WTC11 (cell line): Measurements from ENCODE around the gene CAMTA1. TPM values are rescaled to one million over a fixed set of nuclear protein-coding genes. Genes with fewer than 3 reads are reported as not detected.

ENCODE experiments used
- ATAC-seq: fragments of 200-7000 bp; cut with Tn5 transposase; 2 replicates; pipeline ENCODE4 v1.10.0; 2021; ENCODE audit warnings: mild to moderate bottlenecking, moderate library complexity
- CTCF ChIA-PET: fragments of 300-600 bp; sonication (Branson Sonifier 250); formaldehyde crosslinking; loops from one replicate; lab custom pipeline; 2021; ENCODE audit warnings: antibody characterized with exemption; lab: Charles Lee
- POLR2A ChIA-PET: fragments of 350-600 bp; sonication (Branson Sonifier 250); formaldehyde crosslinking; loops from one replicate; lab custom pipeline; 2021; ENCODE audit warnings: antibody characterized with exemption; lab: Charles Lee
- DNase-seq: peaks from one replicate; pipeline ENCODE4 v3.0.0; 2021; ENCODE audit warnings: low spot score
- H3K27ac Mint-ChIP-seq: 2 replicates; pipeline ENCODE4 v1.8.0; 2021; ENCODE audit warnings: mixed read lengths
- H3K27me3 Mint-ChIP-seq: 2 replicates; pipeline ENCODE4 v1.8.0; 2021; ENCODE audit warnings: low read depth, mild to moderate bottlenecking, moderate library complexity, mixed read lengths
- H3K36me3 Mint-ChIP-seq: 2 replicates; pipeline ENCODE4 v1.8.0; 2021; ENCODE audit warnings: mixed read lengths
- H3K4me1 Mint-ChIP-seq: 2 replicates; pipeline ENCODE4 v1.8.0; 2022; ENCODE audit warnings: mixed read lengths
- H3K4me3 Mint-ChIP-seq: 2 replicates; pipeline ENCODE4 v1.8.0; 2021; ENCODE audit warnings: mild to moderate bottlenecking, moderate library complexity, mixed read lengths
- H3K9me3 Mint-ChIP-seq: 2 replicates; pipeline ENCODE4 v1.8.0; 2021; ENCODE audit warnings: mixed read lengths
- IRF1 ChIP-seq: sonication (generic); formaldehyde crosslinking; IDR thresholded peaks from 2 replicates; pipeline ENCODE4 v1.8.0; 2023; ENCODE audit warnings: missing genetic modification reagents
- JAZF1 ChIP-seq: fragments of 250-450 bp; sonication (Bioruptor Pico); IDR thresholded peaks from 2 replicates; pipeline ENCODE4 v1.9.0; 2021; ENCODE audit warnings: moderate library complexity, mild to moderate bottlenecking, inconsistent platforms
- KAT7 ChIP-seq: sonication (generic); formaldehyde crosslinking; IDR thresholded peaks from 2 replicates; pipeline ENCODE4 v1.8.1; 2023; ENCODE audit warnings: missing genetic modification reagents, mild to moderate bottlenecking, borderline replicate concordance
- MLX ChIP-seq: sonication (generic); formaldehyde crosslinking; IDR thresholded peaks from 2 replicates; pipeline ENCODE4 v1.8.1; 2023; ENCODE audit warnings: mild to moderate bottlenecking, missing genetic modification reagents, moderate library complexity
- NFATC4 ChIP-seq: fragments of 250-450 bp; sonication (Bioruptor Pico); IDR thresholded peaks from 2 replicates; pipeline ENCODE4 v1.9.0; 2021; ENCODE audit warnings: mild to moderate bottlenecking
- NR2C2 ChIP-seq: sonication (generic); formaldehyde crosslinking; IDR thresholded peaks from 2 replicates; pipeline ENCODE4 v1.8.0; 2022; ENCODE audit warnings: mild to moderate bottlenecking, missing genetic modification reagents
- PRRX2 ChIP-seq: fragments of 250-450 bp; sonication (Bioruptor Pico); IDR thresholded peaks from 2 replicates; pipeline ENCODE4 v1.8.0; 2021; ENCODE audit warnings: mild to moderate bottlenecking
- TCF7 ChIP-seq: sonication (generic); formaldehyde crosslinking; IDR thresholded peaks from 2 replicates; pipeline ENCODE4 v1.8.0; 2022; ENCODE audit warnings: mild to moderate bottlenecking, low read depth, missing genetic modification reagents, moderate library complexity
- ZNF138 ChIP-seq: sonication (generic); formaldehyde crosslinking; conservative IDR thresholded peaks from 2 replicates; pipeline ENCODE4 v1.8.1; 2022; ENCODE audit warnings: mild to moderate bottlenecking, moderate library complexity, missing genetic modification reagents
- ZNF317 ChIP-seq: sonication (generic); formaldehyde crosslinking; IDR thresholded peaks from 2 replicates; pipeline ENCODE4 v1.8.1; 2023; ENCODE audit warnings: low read depth, mild to moderate bottlenecking, moderate library complexity, missing genetic modification reagents, borderline replicate concordance
- ZNF416 ChIP-seq: fragments of 250-450 bp; sonication (Bioruptor Pico); IDR thresholded peaks from 2 replicates; pipeline ENCODE4 v1.9.0; 2021; ENCODE audit warnings: mild to moderate bottlenecking, inconsistent platforms
- ZNF671 ChIP-seq: fragments of 250-450 bp; sonication (Bioruptor Pico); IDR thresholded peaks from 2 replicates; pipeline ENCODE4 v1.8.0; 2021; ENCODE audit warnings: mild to moderate bottlenecking
- total RNA-seq: library from RNA; stranded (reverse); gene quantifications from 3 replicates; pipeline ENCODE4 v1.2.3, GENCODE V29; 2021
- TF ChIP-seq, protein P1 (sequence below): sonication (generic); formaldehyde crosslinking; IDR thresholded peaks from 2 replicates; pipeline ENCODE4 v1.8.0; 2023; ENCODE audit warnings: mild to moderate bottlenecking, missing genetic modification reagents
- TF ChIP-seq, protein P2 (sequence below): sonication (generic); formaldehyde crosslinking; IDR thresholded peaks from 2 replicates; pipeline ENCODE4 v1.8.0; 2022; ENCODE audit warnings: mild to moderate bottlenecking, missing genetic modification reagents
- TF ChIP-seq, protein P3 (sequence below): sonication (generic); formaldehyde crosslinking; conservative IDR thresholded peaks from 2 replicates; pipeline ENCODE4 v1.8.1; 2023; ENCODE audit warnings: mild to moderate bottlenecking, low read depth, missing genetic modification reagents, moderate library complexity
- TF ChIP-seq, protein P4 (sequence below): sonication (generic); formaldehyde crosslinking; IDR thresholded peaks from 2 replicates; pipeline ENCODE4 v1.8.1; 2023; ENCODE audit warnings: mild to moderate bottlenecking, missing genetic modification reagents
- TF ChIP-seq, protein P5 (sequence below): sonication (generic); formaldehyde crosslinking; IDR thresholded peaks from 2 replicates; pipeline ENCODE4 v1.8.0; 2022; ENCODE audit warnings: mild to moderate bottlenecking, missing genetic modification reagents

The CAMTA1 gene
- total RNA-seq, 1 experiment from 2014 or later = 86.4 TPM

DNA sequence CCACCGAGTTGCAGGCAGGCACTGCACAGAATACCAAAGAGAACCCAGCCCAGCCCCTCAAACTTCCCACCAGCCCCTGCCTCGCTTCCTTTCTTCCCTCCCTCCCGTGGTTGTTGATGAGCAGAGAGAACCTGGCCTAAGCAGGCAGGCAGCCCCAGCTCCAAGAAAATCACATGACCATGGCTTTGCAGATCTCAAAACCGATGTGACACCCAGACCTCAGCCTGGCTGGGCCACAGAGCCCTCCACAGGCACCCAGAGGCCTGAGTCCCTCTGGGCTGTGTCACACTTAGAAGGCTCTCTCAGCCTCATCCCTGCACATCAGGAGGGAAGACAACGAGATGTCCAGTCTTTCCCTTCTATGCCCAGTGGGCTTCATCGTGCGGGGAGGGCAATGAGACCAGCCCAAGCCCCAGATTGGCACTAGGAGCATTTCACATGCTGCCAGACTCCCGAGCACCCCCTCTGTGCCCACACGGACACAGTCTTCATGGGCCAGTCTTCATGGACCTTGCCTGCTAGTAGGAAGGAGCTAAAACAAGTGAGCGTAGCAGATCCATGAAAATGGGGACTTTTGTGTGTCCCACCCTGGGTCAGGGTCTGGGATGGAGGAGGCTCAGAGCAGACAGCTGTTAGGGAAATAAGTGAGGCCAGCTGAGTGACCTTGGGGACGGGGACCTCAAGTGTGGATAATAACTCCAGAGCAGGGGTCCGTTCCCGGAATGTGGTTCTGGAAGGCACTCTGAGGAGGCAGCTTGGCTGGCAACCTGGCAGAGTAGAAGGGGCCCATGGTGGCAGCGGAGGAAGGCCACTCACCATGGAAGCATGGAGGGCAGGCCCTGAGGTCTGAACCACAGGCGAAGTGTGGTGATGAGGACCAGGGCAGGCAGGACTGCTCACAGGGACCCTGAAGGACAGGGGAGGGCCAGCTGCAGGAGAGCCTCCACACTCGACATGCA lies 781.4 kb downstream of the CAMTA1 start:
- CTCF ChIA-PET = no interaction called here
- ATAC-seq (no peak), DNase-seq (no peak)
- H3K4me1 Mint-ChIP-seq = no peaks in the 10 kb centered on the region
- no peak for TF ChIP-seq TCF7 (CRISPR knock-in tag)
- TF ChIP-seq, protein P1, sequence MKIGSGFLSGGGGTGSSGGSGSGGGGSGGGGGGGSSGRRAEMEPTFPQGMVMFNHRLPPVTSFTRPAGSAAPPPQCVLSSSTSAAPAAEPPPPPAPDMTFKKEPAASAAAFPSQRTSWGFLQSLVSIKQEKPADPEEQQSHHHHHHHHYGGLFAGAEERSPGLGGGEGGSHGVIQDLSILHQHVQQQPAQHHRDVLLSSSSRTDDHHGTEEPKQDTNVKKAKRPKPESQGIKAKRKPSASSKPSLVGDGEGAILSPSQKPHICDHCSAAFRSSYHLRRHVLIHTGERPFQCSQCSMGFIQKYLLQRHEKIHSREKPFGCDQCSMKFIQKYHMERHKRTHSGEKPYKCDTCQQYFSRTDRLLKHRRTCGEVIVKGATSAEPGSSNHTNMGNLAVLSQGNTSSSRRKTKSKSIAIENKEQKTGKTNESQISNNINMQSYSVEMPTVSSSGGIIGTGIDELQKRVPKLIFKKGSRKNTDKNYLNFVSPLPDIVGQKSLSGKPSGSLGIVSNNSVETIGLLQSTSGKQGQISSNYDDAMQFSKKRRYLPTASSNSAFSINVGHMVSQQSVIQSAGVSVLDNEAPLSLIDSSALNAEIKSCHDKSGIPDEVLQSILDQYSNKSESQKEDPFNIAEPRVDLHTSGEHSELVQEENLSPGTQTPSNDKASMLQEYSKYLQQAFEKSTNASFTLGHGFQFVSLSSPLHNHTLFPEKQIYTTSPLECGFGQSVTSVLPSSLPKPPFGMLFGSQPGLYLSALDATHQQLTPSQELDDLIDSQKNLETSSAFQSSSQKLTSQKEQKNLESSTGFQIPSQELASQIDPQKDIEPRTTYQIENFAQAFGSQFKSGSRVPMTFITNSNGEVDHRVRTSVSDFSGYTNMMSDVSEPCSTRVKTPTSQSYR (CRISPR knock-in tag) = no peak
- no peak for TF ChIP-seq KAT7 (CRISPR knock-in tag)
- no peak for TF ChIP-seq NR2C2 (CRISPR knock-in tag)
- no peak for TF ChIP-seq ZNF317
- no peak for TF ChIP-seq JAZF1 (CRISPR knock-in tag)
- no peak for TF ChIP-seq ZNF416
- no peak for TF ChIP-seq PRRX2
- TF ChIP-seq, protein P2, sequence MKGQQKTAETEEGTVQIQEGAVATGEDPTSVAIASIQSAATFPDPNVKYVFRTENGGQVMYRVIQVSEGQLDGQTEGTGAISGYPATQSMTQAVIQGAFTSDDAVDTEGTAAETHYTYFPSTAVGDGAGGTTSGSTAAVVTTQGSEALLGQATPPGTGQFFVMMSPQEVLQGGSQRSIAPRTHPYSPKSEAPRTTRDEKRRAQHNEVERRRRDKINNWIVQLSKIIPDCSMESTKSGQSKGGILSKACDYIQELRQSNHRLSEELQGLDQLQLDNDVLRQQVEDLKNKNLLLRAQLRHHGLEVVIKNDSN (CRISPR knock-in tag) = no peak
- TF ChIP-seq ZNF671 (CRISPR knock-in tag) = no peak
- no peak overlapping the region for H3K4me3 Mint-ChIP-seq
- no peaks in the 10 kb centered on the region for H3K36me3 Mint-ChIP-seq
- POLR2A ChIA-PET = no interaction called here
- peaks cover 4% of the 10 kb centered on the region; the same call in 1 of the 2 replicates for H3K9me3 Mint-ChIP-seq
- H3K27ac Mint-ChIP-seq = no peak overlapping the region
- no peaks in the 10 kb centered on the region for H3K27me3 Mint-ChIP-seq

GRCh38 chr1:7567376-7567775 lies 782.1 kb downstream of the CAMTA1 start:
- ATAC-seq = no peak
- no peak overlapping the region for H3K4me3 Mint-ChIP-seq
- peaks cover 4% of the 10 kb centered on the region; the same call in 1 of the 2 replicates for H3K9me3 Mint-ChIP-seq
- POLR2A ChIA-PET = no interaction called here
- CTCF ChIA-PET = no interaction called here
- TF ChIP-seq, protein P3, sequence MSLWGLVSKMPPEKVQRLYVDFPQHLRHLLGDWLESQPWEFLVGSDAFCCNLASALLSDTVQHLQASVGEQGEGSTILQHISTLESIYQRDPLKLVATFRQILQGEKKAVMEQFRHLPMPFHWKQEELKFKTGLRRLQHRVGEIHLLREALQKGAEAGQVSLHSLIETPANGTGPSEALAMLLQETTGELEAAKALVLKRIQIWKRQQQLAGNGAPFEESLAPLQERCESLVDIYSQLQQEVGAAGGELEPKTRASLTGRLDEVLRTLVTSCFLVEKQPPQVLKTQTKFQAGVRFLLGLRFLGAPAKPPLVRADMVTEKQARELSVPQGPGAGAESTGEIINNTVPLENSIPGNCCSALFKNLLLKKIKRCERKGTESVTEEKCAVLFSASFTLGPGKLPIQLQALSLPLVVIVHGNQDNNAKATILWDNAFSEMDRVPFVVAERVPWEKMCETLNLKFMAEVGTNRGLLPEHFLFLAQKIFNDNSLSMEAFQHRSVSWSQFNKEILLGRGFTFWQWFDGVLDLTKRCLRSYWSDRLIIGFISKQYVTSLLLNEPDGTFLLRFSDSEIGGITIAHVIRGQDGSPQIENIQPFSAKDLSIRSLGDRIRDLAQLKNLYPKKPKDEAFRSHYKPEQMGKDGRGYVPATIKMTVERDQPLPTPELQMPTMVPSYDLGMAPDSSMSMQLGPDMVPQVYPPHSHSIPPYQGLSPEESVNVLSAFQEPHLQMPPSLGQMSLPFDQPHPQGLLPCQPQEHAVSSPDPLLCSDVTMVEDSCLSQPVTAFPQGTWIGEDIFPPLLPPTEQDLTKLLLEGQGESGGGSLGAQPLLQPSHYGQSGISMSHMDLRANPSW = no peak
- TF ChIP-seq, protein P4, sequence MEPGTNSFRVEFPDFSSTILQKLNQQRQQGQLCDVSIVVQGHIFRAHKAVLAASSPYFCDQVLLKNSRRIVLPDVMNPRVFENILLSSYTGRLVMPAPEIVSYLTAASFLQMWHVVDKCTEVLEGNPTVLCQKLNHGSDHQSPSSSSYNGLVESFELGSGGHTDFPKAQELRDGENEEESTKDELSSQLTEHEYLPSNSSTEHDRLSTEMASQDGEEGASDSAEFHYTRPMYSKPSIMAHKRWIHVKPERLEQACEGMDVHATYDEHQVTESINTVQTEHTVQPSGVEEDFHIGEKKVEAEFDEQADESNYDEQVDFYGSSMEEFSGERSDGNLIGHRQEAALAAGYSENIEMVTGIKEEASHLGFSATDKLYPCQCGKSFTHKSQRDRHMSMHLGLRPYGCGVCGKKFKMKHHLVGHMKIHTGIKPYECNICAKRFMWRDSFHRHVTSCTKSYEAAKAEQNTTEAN (CRISPR knock-in tag) = no peak
- no peak for TF ChIP-seq MLX
- TF ChIP-seq, protein P5, sequence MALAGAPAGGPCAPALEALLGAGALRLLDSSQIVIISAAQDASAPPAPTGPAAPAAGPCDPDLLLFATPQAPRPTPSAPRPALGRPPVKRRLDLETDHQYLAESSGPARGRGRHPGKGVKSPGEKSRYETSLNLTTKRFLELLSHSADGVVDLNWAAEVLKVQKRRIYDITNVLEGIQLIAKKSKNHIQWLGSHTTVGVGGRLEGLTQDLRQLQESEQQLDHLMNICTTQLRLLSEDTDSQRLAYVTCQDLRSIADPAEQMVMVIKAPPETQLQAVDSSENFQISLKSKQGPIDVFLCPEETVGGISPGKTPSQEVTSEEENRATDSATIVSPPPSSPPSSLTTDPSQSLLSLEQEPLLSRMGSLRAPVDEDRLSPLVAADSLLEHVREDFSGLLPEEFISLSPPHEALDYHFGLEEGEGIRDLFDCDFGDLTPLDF = no peak
- no peak for TF ChIP-seq IRF1 (CRISPR knock-in tag)
- TF ChIP-seq PRRX2 = no peak
- TF ChIP-seq NFATC4 (CRISPR knock-in tag) = no peak
- no peak for TF ChIP-seq ZNF138 (CRISPR knock-in tag)
- TF ChIP-seq, all 79 proteins: peak for 0
- H3K27me3 Mint-ChIP-seq = no peaks in the 10 kb centered on the region
- no peaks in the 10 kb centered on the region for H3K4me1 Mint-ChIP-seq
- no peak for DNase-seq
- H3K36me3 Mint-ChIP-seq = no peaks in the 10 kb centered on the region
- H3K27ac Mint-ChIP-seq = no peak overlapping the region
